Panc1 (cell line): ENCODE data around the gene KCNC4. TPM values are rescaled to one million over a fixed set of nuclear protein-coding genes. Genes with fewer than 3 reads are reported as not detected.
A peak's percentile ranks its signal among the peaks of the same experiment; 100 is the strongest.

Experiments
- ATAC-seq: fragments of 200-7000 bp; cut with Tn5 transposase; 2 replicates; pipeline ENCODE4 v1.9.1; 2020; ENCODE audit warnings: mild to moderate bottlenecking, moderate library complexity
- BruUV-seq: library from RNA; stranded (reverse); fragments of 400-500 nt; replicated peaks from 2 replicates; lab custom pipeline; 2021; lab: Mats Ljungman, UMichigan
- CTCF ChIA-PET: fragments of 300-600 bp; sonication (Branson Sonifier 250); formaldehyde crosslinking; loops from one replicate; lab custom pipeline; 2022; ENCODE audit warnings: antibody characterized with exemption; lab: Charles Lee
- POLR2A ChIA-PET: fragments of 300-600 bp; sonication (Branson Sonifier 250); formaldehyde crosslinking; loops from one replicate; lab custom pipeline; 2022; ENCODE audit warnings: antibody characterized with exemption; lab: Charles Lee
- DNase-seq: peaks from one replicate; pipeline ENCODE4 v3.0.0-alpha.2; 2010; ENCODE audit warnings: low read depth, low spot score
- H3K27ac ChIP-seq: 2 replicates; pipeline ENCODE4 v1.5.1; 2011; ENCODE audit warnings: mild to moderate bottlenecking, low read length, inconsistent platforms
- H3K27me3 ChIP-seq: fragments of 200-500 bp; sonication (Bioruptor generic); 2 replicates; pipeline ENCODE4 v1.6.0; 2014; ENCODE audit warnings: low read length, inconsistent platforms; ENCODE audit not compliant: control insufficient read depth, insufficient read depth
- H3K36me3 ChIP-seq: fragments of 200-500 bp; sonication (Bioruptor generic); 2 replicates; pipeline ENCODE4 v1.5.1; 2014; ENCODE audit warnings: inconsistent platforms, mild to moderate bottlenecking, low read length, moderate library complexity; ENCODE audit not compliant: control insufficient read depth, insufficient read depth
- H3K4me1 ChIP-seq: 2 replicates; pipeline ENCODE4 v1.5.1; 2011; ENCODE audit warnings: inconsistent platforms, mild to moderate bottlenecking, low read length, moderate library complexity; ENCODE audit not compliant: control insufficient read depth, insufficient read depth
- H3K4me3 ChIP-seq, 2 experiments: 2 replicates each; pipeline ENCODE4 v1.5.1; 2011 to 2012; ENCODE audit warnings: low read depth in 2 of 2, low read length in 2 of 2, mild to moderate bottlenecking in 2 of 2, inconsistent platforms in 1 of 2, moderate library complexity in 1 of 2
- H3K9me3 ChIP-seq: fragments of 200-500 bp; sonication (Bioruptor generic); 2 replicates; pipeline ENCODE4 v1.5.1; 2014; ENCODE audit warnings: low read depth, mild to moderate bottlenecking, inconsistent platforms, low read length, moderate library complexity; ENCODE audit not compliant: control insufficient read depth, insufficient read depth
- CTCF ChIP-seq: fragments of 450-650 bp; IDR thresholded peaks from 2 replicates; pipeline ENCODE4 v1.5.1; 2017; ENCODE audit warnings: mild to moderate bottlenecking
- POLR2AphosphoS5 ChIP-seq: IDR thresholded peaks from 2 replicates; pipeline ENCODE4 v1.6.1; 2012; ENCODE audit warnings: mild to moderate bottlenecking, low read depth, low read length, moderate library complexity
- SIN3A ChIP-seq: IDR thresholded peaks from 2 replicates; pipeline ENCODE4 v1.6.1; 2012; ENCODE audit warnings: low read depth, mild to moderate bottlenecking, low read length, moderate library complexity, borderline replicate concordance; ENCODE audit not compliant: insufficient read depth
- TCF7L2 ChIP-seq: IDR thresholded peaks from 2 replicates; pipeline ENCODE4 v1.6.1; 2011; ENCODE audit warnings: mild to moderate bottlenecking, low read depth, low read length, inconsistent platforms
- in situ Hi-C: cut with HindIII; loops from 2 replicates; pipeline ENCODE4 v1.10.0; 2016; ENCODE audit warnings: low sequenced_read_pairs, low pct_unique_long_range_greater_than_20kb
- intact Hi-C: fragments of 100-400 bp; cut with micrococcal nuclease; formaldehyde crosslinking; loops from one replicate; pipeline ENCODE4 v1.10.0; 2022; ENCODE audit not compliant: unreplicated experiment
- total RNA-seq: library from RNA; stranded (reverse); gene quantifications from one replicate; pipeline ENCODE4 v1.2.1, GENCODE V29; 2021; ENCODE audit not compliant: unreplicated experiment
- TF ChIP-seq, protein P1 (sequence below), 2 experiments: IDR thresholded peaks; 2 replicates each; pipeline ENCODE4 v1.6.1; 2011 to 2012; ENCODE audit warnings: low read depth in 2 of 2, control low read depth in 1 of 2, low read length in 1 of 2, mild to moderate bottlenecking in 1 of 2, moderate library complexity in 1 of 2; ENCODE audit not compliant: insufficient read depth in 1 of 2

Gene KCNC4
- total RNA-seq, 1 experiment from 2014 or later = 15.4 TPM

DNA sequence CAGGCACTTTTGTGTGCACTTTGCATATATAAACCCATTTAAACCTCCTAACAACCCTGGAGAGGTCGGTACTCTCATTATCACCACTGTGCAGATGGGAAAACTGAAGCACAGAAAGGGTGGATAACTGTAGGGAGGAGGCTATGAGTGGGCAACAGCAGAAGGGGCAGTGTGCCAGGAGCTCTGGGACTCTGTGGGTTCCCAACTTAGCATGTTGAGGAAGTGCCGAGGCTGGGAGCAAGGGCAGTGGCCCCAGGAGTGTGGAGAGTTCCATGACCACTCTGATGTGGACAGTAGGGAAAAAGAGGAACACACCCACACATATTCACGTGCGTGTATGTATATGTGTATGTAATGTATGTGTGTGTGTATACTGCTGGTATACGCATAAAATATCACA is 25.7 kb upstream of the KCNC4 start:
- H3K4me1 ChIP-seq = peaks cover 5% of the 10 kb centered on the region
- CTCF ChIA-PET = interaction anchor here (0.6 kb wide), 1 partner anchor 134 kb away, joined by 6 read pairs; no protein-coding TSS in a partner anchor
- H3K9me3 ChIP-seq = no peaks in the 10 kb centered on the region
- ATAC-seq = no peak
- in situ Hi-C loops (no loop called here), intact Hi-C loops (no loop called here)
- H3K27ac ChIP-seq = no peak overlapping the region
- TF ChIP-seq TCF7L2 (no peak), POLR2AphosphoS5 (no peak), SIN3A (no peak), CTCF (no peak)
- TF ChIP-seq, protein P1, sequence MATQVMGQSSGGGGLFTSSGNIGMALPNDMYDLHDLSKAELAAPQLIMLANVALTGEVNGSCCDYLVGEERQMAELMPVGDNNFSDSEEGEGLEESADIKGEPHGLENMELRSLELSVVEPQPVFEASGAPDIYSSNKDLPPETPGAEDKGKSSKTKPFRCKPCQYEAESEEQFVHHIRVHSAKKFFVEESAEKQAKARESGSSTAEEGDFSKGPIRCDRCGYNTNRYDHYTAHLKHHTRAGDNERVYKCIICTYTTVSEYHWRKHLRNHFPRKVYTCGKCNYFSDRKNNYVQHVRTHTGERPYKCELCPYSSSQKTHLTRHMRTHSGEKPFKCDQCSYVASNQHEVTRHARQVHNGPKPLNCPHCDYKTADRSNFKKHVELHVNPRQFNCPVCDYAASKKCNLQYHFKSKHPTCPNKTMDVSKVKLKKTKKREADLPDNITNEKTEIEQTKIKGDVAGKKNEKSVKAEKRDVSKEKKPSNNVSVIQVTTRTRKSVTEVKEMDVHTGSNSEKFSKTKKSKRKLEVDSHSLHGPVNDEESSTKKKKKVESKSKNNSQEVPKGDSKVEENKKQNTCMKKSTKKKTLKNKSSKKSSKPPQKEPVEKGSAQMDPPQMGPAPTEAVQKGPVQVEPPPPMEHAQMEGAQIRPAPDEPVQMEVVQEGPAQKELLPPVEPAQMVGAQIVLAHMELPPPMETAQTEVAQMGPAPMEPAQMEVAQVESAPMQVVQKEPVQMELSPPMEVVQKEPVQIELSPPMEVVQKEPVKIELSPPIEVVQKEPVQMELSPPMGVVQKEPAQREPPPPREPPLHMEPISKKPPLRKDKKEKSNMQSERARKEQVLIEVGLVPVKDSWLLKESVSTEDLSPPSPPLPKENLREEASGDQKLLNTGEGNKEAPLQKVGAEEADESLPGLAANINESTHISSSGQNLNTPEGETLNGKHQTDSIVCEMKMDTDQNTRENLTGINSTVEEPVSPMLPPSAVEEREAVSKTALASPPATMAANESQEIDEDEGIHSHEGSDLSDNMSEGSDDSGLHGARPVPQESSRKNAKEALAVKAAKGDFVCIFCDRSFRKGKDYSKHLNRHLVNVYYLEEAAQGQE (IDR thresholded peaks at IDR 0.05; ENCODE audit: insufficient read depth in 1 of 2, low read depth in 2 of 2, low read length in 1 of 2) = no peak
- H3K36me3 ChIP-seq = no peaks in the 10 kb centered on the region
- no peak for DNase-seq
- no peaks in the 10 kb centered on the region for H3K27me3 ChIP-seq
- no peak overlapping the region for H3K4me3 ChIP-seq
- BruUV-seq = no TSS peak
- POLR2A ChIA-PET = no interaction called here

- intact Hi-C loops = no loop called here
- POLR2A ChIA-PET = no interaction called here
- in situ Hi-C loops = no loop called here
- Histone ChIP-seq H3K4me3 (no peak overlapping the region), H3K27me3 (no peaks in the 10 kb centered on the region), H3K9me3 (no peaks in the 10 kb centered on the region), H3K27ac (no peak overlapping the region), H3K4me1 (peaks cover 5% of the 10 kb centered on the region), H3K36me3 (no peaks in the 10 kb centered on the region)
- no peak for TF ChIP-seq POLR2AphosphoS5
- TF ChIP-seq, protein P1 (IDR thresholded peaks at IDR 0.05; ENCODE audit: insufficient read depth in 1 of 2, low read depth in 2 of 2, low read length in 1 of 2) = no peak
- DNase-seq (no peak), ATAC-seq (0 out of 2 replicates have a peak, but pooled peaks have one; percentile 33)
- CTCF ChIA-PET = interaction anchor here (0.6 kb wide), 1 partner anchor 133 kb away, joined by 6 read pairs; no protein-coding TSS in a partner anchor
- BruUV-seq = no TSS peak
Observed at GRCh38 chr1:110185181-110185580, 24.9 kb upstream of the KCNC4 start.
